HS-27A (cell line): ENCODE measurements around the gene SDF2.
A peak's percentile ranks its signal among the peaks of the same experiment; 100 is the strongest.
"Not testable (repeated sequence)": the region's sequence is repeated elsewhere in the genome, so short reads cannot be mapped to it uniquely, and the experiment has no call there.

Experiments
- DNase-seq: peaks from one replicate; pipeline ENCODE4 v3.0.0-alpha.2; 2012; ENCODE audit warnings: low read depth, missing footprints

The SDF2 gene

GRCh38 chr17:28626818-28627217 lies 34.9 kb downstream of the SDF2 start:
- DNase-seq = no peak

GRCh38 chr17:28624148-28624547 lies 37.6 kb downstream of the SDF2 start:
- no peak for DNase-seq

DNA sequence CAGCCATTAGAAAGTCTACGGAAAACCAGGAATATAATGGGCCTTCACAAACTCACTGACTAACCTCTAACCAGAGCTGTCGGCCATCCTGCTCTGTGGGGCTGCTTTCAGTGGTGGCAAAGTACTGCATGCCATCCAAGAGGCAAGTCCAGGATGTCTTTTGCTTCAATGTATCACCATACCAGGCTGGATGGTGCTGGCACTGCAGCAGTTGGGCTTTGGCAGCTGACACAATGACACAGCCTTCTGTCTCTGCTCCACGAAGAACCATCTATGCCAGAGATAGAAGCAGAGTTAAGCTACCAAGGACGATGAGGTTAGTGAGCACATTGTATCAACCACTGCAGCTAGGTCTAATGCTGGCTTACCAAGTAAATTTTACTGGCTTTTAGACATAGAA lies 38.0 kb downstream of the SDF2 start:
- DNase-seq = no peak

DNA sequence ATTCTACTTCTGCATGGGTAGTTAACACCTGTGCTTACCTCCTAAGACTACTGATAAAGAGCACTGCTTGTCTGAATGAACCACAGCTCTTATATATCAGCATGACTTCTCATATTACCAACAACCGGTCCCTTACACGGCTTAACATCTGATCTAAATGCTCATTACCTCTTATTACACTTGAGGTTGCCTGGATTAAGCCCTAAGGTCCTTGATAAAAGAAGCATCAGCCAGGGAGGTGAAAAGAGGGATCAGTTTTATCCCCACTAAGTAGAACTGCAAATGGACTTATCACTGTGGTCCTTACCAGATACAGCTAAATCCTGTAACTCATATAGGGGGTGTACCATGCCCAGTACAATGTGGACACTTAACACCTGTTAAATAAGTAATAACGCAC lies 39.5 kb downstream of the SDF2 start:
- DNase-seq = no peak

DNA sequence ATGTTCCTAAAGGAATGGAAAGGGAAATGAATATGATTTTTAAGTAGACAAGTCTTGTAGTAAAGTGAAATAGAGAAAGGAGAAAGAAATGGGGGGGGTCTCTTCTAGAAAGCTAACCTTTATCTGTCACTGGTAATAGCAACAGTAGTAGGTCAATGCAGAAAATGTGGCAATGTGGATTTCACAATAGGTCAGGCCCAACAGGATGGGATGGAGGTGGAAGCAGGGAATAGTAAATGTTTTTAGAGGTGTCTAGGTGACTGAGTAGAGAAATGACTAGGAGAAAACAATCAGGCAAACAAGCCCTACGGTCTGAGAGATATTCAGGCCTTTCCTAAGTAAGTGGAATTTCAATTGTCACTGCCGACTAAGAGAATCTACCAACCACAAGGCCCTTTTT lies 41.7 kb downstream of the SDF2 start:
- DNase-seq = no peak

DNA sequence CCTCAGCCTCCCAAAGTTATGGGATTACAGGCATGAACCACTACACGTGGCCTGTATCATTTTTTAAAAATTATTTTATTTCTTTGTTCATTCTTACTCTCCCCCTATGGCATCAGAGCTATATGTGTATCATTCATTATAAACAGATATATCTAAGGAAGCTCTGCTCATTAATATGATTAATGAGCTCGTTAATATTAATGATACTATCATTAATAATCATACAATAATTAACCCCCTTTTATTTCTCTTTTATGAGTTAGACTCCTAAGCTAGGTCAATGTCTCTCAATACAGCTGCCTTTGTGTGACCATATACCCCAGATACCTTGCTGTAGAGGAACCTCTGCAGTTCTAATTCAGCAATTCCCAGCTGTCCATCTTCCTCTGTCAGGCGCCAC lies 43.2 kb downstream of the SDF2 start:
- DNase-seq = no peak

DNA sequence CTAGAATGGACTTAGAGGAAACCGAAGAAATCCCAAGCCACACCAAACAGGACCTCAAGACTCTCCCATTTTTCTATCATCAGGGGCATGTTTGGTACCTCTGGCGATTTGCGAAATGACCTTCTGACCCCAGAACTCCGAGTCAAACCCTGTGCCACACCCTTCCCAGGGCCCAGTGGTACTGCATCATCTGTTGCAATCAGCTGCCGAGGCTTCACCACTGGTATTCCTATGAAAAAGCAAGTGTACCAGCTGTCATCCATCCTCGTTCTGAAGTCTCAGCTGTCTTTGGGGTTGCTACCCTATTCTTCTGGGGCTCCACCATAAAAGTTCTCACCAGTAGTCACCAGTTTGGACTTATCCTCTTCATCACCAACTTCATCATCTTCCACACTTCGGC lies 45.4 kb downstream of the SDF2 start:
- DNase-seq = no peak

GRCh38 chr17:28615260-28615940 lies 46.3 kb downstream of the SDF2 start:
- DNase-seq = no peak

GRCh38 chr17:28613931-28614381 lies 47.8 kb downstream of the SDF2 start, which contains the start of gene RSKR:
TSS of gene RSKR (minus strand) at chr17:28614185. CDS start at chr17:28614161, 24 bp downstream.
- no peak for DNase-seq

GRCh38 chr17:28612936-28613872 lies 48.5 kb downstream of the SDF2 start:
- DNase-seq = no peak

- no peak for DNase-seq
Observed at GRCh38 chr17:28612531-28612930, 49.2 kb downstream of the SDF2 start.

- DNase-seq = no peak
Observed at GRCh38 chr17:28610376-28610775, 51.3 kb downstream of the SDF2 start.

GRCh38 chr17:28604031-28604430 lies 57.7 kb downstream of the SDF2 start:
- not testable (repeated sequence) for DNase-seq

DNA sequence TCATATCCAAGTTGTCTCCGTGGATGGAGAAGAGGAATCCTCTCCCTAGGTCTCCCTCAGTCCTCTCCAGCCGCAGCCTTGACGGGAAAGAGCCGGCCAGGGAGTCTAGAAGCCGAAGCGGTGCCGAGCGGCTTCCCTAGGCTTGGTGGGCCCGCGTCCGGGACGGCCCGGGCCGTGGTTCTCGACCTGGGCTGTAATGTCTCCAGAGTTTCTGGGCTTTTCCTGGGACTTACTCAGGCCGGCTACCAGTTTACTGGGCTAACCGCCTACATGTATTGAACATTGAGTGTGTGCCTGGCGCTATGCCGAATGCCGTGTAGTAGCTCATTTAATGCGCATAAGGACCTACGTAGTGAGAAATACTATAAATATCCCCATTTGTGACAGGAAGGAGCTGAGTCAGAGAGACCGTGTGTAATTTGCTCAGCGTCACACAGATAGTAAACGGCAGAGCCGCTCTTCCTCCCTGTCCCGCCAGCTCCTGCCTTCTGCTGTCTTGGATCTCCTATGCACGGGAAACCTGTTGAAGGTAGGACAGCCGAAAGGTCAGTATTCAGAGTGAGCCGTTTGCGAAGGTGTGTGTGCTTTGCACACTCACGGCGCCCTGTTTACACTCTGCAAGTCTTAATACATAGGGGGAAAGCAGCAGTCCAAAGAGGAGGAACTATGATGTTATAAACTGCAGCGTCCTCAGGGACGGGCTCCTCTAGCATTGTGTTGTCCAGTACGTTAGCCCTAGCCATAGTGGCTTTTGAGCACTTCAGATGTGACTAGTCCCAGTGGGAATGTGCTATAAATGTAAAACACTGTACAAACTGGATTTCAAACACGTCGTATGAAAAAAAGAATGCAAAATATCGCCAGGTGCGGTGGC lies 62.2 kb downstream of the SDF2 start:
- DNase-seq = peak; percentile 31

- DNase-seq = peak; percentile 55
Observed at GRCh38 chr17:28598799-28599310, 62.9 kb downstream of the SDF2 start, which contains the start of gene SPAG5. TSS of gene SPAG5 (minus strand) at chr17:28599025. CDS start at chr17:28598946, 79 bp downstream.

GRCh38 chr17:28598389-28598788 lies 63.3 kb downstream of the SDF2 start:
- DNase-seq = no peak
